SK-MEL-5 (cell line): Measurements from ENCODE around the gene SUMF1. TPM values are rescaled to one million over a fixed set of nuclear protein-coding genes. Genes with fewer than 3 reads are reported as not detected.

Source experiments
- DNase-seq: peaks from one replicate; pipeline ENCODE4 v3.0.0-alpha.2; 2016; ENCODE audit warnings: low read depth, low spot score
- in situ Hi-C: cut with HindIII; loops from 2 replicates; pipeline ENCODE4 v1.10.0; 2016; ENCODE audit warnings: low sequenced_read_pairs, high pct_unique_total_duplicates, low pct_unique_long_range_greater_than_20kb
- polyA plus RNA-seq, 2 experiments: library from polyadenylated mRNA; depleted of rRNA; stranded (reverse); fragments of >200 nt; gene quantifications; 2 replicates each; pipeline ENCODE4 v1.2.3, GENCODE V29; 2015
- total RNA-seq: library from RNA; depleted of rRNA; stranded (reverse); fragments of >200 nt; shearing (Covaris generic); gene quantifications from 2 replicates; pipeline ENCODE4 v1.2.3, GENCODE V29; 2014; rRNA removed

Gene SUMF1
- 70.5 and 78.2 TPM in 2 replicates for total RNA-seq
- 105 and 106 TPM in 2 replicates for polyA plus RNA-seq (2015; cell fraction: cytosol; rRNA removed)
- polyA plus RNA-seq (2015; cell fraction: nucleus; rRNA removed) = 11.5 and 16.2 TPM in 2 replicates

- in situ Hi-C loops = no loop called here
- peak; percentile 77 for DNase-seq
Measured at GRCh38 chr3:4466741-4467521, at the start of gene SUMF1. Gene SUMF1 (minus strand): TSS chr3:4467269. CDS start chr3:4467245, 24 bp downstream.

GRCh38 chr3:4515916-4516579, 49.0 kb upstream of the SUMF1 start:
- no peak for DNase-seq
- in situ Hi-C loops = no loop called here

GRCh38 chr3:4514916-4515315, 47.8 kb upstream of the SUMF1 start:
- in situ Hi-C loops = no loop called here

GRCh38 chr3:4514321-4514720, 47.3 kb upstream of the SUMF1 start:
- in situ Hi-C loops = no loop called here
- no peak for DNase-seq

More at GRCh38 chr3:4514916-4515315, 47.8 kb upstream of the SUMF1 start:
- DNase-seq = no peak

- no peak for DNase-seq
- in situ Hi-C loops = no loop called here
Measured at GRCh38 chr3:4512895-4513616, 46.0 kb upstream of the SUMF1 start.

GRCh38 chr3:4511491-4512262, 44.6 kb upstream of the SUMF1 start:
- DNase-seq = no peak
- in situ Hi-C loops = no loop called here

- no peak for DNase-seq
- in situ Hi-C loops = no loop called here
Measured at GRCh38 chr3:4509983-4510755, 43.1 kb upstream of the SUMF1 start.

- no peak for DNase-seq
- in situ Hi-C loops = no loop called here
Measured at GRCh38 chr3:4509043-4509442, 42.0 kb upstream of the SUMF1 start.

- DNase-seq = no peak
- in situ Hi-C loops = no loop called here
Measured at GRCh38 chr3:4508048-4508981, 41.2 kb upstream of the SUMF1 start.

- DNase-seq = no peak
- in situ Hi-C loops = no loop called here
Measured at GRCh38 chr3:4507024-4507596, 40.0 kb upstream of the SUMF1 start.

- in situ Hi-C loops = no loop called here
- no peak for DNase-seq
Measured at GRCh38 chr3:4506559-4507023, 39.5 kb upstream of the SUMF1 start.

GRCh38 chr3:4505688-4506558, 38.9 kb upstream of the SUMF1 start:
- DNase-seq = no peak
- in situ Hi-C loops = no loop called here

- in situ Hi-C loops = no loop called here
- DNase-seq = no peak
Measured at GRCh38 chr3:4504340-4505261, 37.5 kb upstream of the SUMF1 start.

GRCh38 chr3:4503050-4503449, 36.0 kb upstream of the SUMF1 start:
- DNase-seq = no peak
- in situ Hi-C loops = no loop called here
